Hepatocyte (in vitro differentiated cells): ENCODE measurements around the gene PCDH1.

Experiments used
- EZH2 ChIP-seq: fragments of 200-600 bp; sonication (generic); IDR thresholded peaks from 2 replicates; pipeline ENCODE4 v1.6.1; 2016; ENCODE audit warnings: antibody characterized with exemption, mild to moderate bottlenecking, borderline replicate concordance
- EZH2phosphoT487 ChIP-seq: fragments of 200-600 bp; sonication (generic); IDR thresholded peaks from one replicate; pipeline ENCODE4 v1.6.1; 2018; ENCODE audit warnings: antibody characterized with exemption, mild to moderate bottlenecking, low read depth, moderate library complexity; ENCODE audit not compliant: unreplicated experiment, severe bottlenecking
- TF ChIP-seq, protein P1 (sequence below): fragments of 200-600 bp; sonication (generic); IDR thresholded peaks from 2 replicates; pipeline ENCODE4 v1.5.1; 2016; ENCODE audit warnings: antibody characterized with exemption, mild to moderate bottlenecking; ENCODE audit not compliant: poor library complexity

DNA sequence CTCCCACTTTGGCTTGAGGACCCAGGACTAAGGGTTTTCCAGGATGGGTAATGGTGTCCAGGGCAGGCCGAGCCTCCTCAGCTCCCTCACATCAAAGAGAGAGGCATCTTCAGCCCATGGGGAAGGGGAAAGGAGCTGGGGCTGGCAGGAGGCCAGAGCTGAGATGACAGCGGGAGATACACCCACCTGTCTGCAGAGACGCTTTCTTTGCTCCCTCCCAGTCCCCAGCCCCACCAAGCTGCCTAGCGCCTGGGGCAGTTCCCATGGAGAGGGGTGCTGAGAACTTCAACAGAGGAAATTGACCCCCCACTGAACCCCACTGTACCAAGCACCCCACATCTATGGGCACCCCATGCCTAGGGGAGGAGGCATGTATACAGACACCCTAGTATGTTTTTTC is 10.6 kb downstream of the PCDH1 start:
- TF ChIP-seq, protein P1, sequence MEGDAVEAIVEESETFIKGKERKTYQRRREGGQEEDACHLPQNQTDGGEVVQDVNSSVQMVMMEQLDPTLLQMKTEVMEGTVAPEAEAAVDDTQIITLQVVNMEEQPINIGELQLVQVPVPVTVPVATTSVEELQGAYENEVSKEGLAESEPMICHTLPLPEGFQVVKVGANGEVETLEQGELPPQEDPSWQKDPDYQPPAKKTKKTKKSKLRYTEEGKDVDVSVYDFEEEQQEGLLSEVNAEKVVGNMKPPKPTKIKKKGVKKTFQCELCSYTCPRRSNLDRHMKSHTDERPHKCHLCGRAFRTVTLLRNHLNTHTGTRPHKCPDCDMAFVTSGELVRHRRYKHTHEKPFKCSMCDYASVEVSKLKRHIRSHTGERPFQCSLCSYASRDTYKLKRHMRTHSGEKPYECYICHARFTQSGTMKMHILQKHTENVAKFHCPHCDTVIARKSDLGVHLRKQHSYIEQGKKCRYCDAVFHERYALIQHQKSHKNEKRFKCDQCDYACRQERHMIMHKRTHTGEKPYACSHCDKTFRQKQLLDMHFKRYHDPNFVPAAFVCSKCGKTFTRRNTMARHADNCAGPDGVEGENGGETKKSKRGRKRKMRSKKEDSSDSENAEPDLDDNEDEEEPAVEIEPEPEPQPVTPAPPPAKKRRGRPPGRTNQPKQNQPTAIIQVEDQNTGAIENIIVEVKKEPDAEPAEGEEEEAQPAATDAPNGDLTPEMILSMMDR: no peak
- TF ChIP-seq EZH2 (no peak), EZH2phosphoT487 (no peak)
